Measurements from ENCODE around the gene COPS9. TPM values are rescaled to one million over a fixed set of nuclear protein-coding genes. Genes with fewer than 3 reads are reported as not detected.

Gene COPS9
- total RNA-seq, 4 donors from 2014 or later = 13.1 to 124 (median 72.1) TPM

- H3K36me3 ChIP-seq = peaks cover 0 to 16% (median 7%) of the 10 kb centered on the region in 4 donors
- 90% methylated on average over 10 of the region's 10 CpGs; no CpG with 5 or more reads in 1 of the 2 donors for WGBS, 2 donors (ENCODE audit: low coverage in 1 of 2)
Observed at GRCh38 chr2:240133401-240133800, 2.7 kb downstream of the COPS9 start.

GRCh38 chr2:240132651-240132980 is 3.5 kb downstream of the COPS9 start:
- 96 to 100% methylated on average over 1 to 5 of the region's 5 CpGs for WGBS, 2 donors (ENCODE audit: low coverage in 1 of 2)
- Histone ChIP-seq H3K9me3 (no peaks in the 10 kb centered on the region), H3K4me1 (peaks cover 7 to 22% (median 12%) of the 10 kb centered on the region in 4 donors), H3K27ac (no peak overlapping the region), H3K36me3 (peaks cover 0 to 16% (median 7%) of the 10 kb centered on the region in 4 donors), H3K4me3 (no peak overlapping the region), H3K27me3 (no peaks in the 10 kb centered on the region)
- in situ Hi-C loops (cut with MboI; ENCODE audit: low pct_ligation_motif_present in 1 of 4, low pct_unique_long_range_greater_than_20kb in 1 of 4, low sequenced_read_pairs in 3 of 4) (loop anchor here in 1 of 4 donors (10.0 kb wide), 1 partner anchor 68 kb away; no protein-coding TSS in a partner anchor), intact Hi-C loops (cut with DNase I; ENCODE audit: low total_unique reads) (no loop called here)
- TF ChIP-seq POLR2AphosphoS5 (IDR thresholded peaks at IDR 0.05) (no peak), EP300 (IDR thresholded peaks at IDR 0.05; ENCODE audit: low read depth) (no peak), POLR2A (IDR thresholded peaks at IDR 0.05) (no peak), CTCF (IDR thresholded peaks at IDR 0.05) (no peak)
- no peak for DNase-seq

More at GRCh38 chr2:240133401-240133800, 2.7 kb downstream of the COPS9 start:
- Histone ChIP-seq H3K27ac (no peak overlapping the region), H3K27me3 (no peaks in the 10 kb centered on the region), H3K9me3 (no peaks in the 10 kb centered on the region), H3K4me3 (no peak overlapping the region), H3K4me1 (peaks cover 7 to 22% (median 12%) of the 10 kb centered on the region in 4 donors)
- no peak for DNase-seq
- in situ Hi-C loops (cut with MboI; ENCODE audit: low pct_ligation_motif_present in 1 of 4, low pct_unique_long_range_greater_than_20kb in 1 of 4, low sequenced_read_pairs in 3 of 4) (loop anchor here in 1 of 4 donors (10.0 kb wide), 1 partner anchor 69 kb away; no protein-coding TSS in a partner anchor), intact Hi-C loops (cut with DNase I; ENCODE audit: low total_unique reads) (no loop called here)
- no peak for TF ChIP-seq EP300 (IDR thresholded peaks at IDR 0.05; ENCODE audit: low read depth)
- TF ChIP-seq CTCF (IDR thresholded peaks at IDR 0.05) = no peak
- no peak for TF ChIP-seq POLR2AphosphoS5 (IDR thresholded peaks at IDR 0.05)
- TF ChIP-seq POLR2A (IDR thresholded peaks at IDR 0.05) = no peak

- intact Hi-C loops (cut with DNase I; ENCODE audit: low total_unique reads) (no loop called here), in situ Hi-C loops (cut with MboI; ENCODE audit: low pct_ligation_motif_present in 1 of 4, low pct_unique_long_range_greater_than_20kb in 1 of 4, low sequenced_read_pairs in 3 of 4) (loop anchor here in 1 of 4 donors (10.0 kb wide), 1 partner anchor 67 kb away; no protein-coding TSS in a partner anchor)
- TF ChIP-seq EP300 (IDR thresholded peaks at IDR 0.05; ENCODE audit: low read depth) (no peak), CTCF (IDR thresholded peaks at IDR 0.05) (no peak), POLR2A (IDR thresholded peaks at IDR 0.05) (no peak), POLR2AphosphoS5 (IDR thresholded peaks at IDR 0.05) (no peak)
- Histone ChIP-seq H3K27ac (no peak overlapping the region), H3K9me3 (no peaks in the 10 kb centered on the region), H3K4me3 (no peak overlapping the region), H3K27me3 (no peaks in the 10 kb centered on the region), H3K36me3 (peaks cover 0 to 16% (median 7%) of the 10 kb centered on the region in 4 donors), H3K4me1 (peaks cover 7 to 20% (median 12%) of the 10 kb centered on the region in 4 donors)
- DNase-seq = no peak
- 73 to 95% methylated on average over 4 to 22 of the region's 22 CpGs for WGBS, 2 donors (ENCODE audit: low coverage in 1 of 2)
Observed at GRCh38 chr2:240131941-240132650, 4.0 kb downstream of the COPS9 start.

GRCh38 chr2:240131296-240131695 is 4.8 kb downstream of the COPS9 start:
- peaks cover 7 to 13% (median 9%) of the 10 kb centered on the region in 4 donors for H3K4me1 ChIP-seq
- WGBS, 2 donors (ENCODE audit: low coverage in 1 of 2) = 88 to 100% methylated on average over 1 to 16 of the region's 16 CpGs
- in situ Hi-C loops (cut with MboI; ENCODE audit: low pct_ligation_motif_present in 1 of 4, low pct_unique_long_range_greater_than_20kb in 1 of 4, low sequenced_read_pairs in 3 of 4) = loop anchor here in 1 of 4 donors (10.0 kb wide), 1 partner anchor 66 kb away; no protein-coding TSS in a partner anchor
- intact Hi-C loops (cut with DNase I; ENCODE audit: low total_unique reads) = no loop called here
- TF ChIP-seq POLR2AphosphoS5 (IDR thresholded peaks at IDR 0.05) (no peak), POLR2A (IDR thresholded peaks at IDR 0.05) (no peak), CTCF (IDR thresholded peaks at IDR 0.05) (no peak), EP300 (IDR thresholded peaks at IDR 0.05; ENCODE audit: low read depth) (no peak)
- no peak overlapping the region for H3K4me3 ChIP-seq
- H3K27ac ChIP-seq = no peak overlapping the region
- no peak for DNase-seq
- no peaks in the 10 kb centered on the region for H3K9me3 ChIP-seq
- H3K27me3 ChIP-seq = no peaks in the 10 kb centered on the region
- H3K36me3 ChIP-seq = peaks cover 0 to 16% (median 7%) of the 10 kb centered on the region in 4 donors

Data from transverse colon (tissue), 4 donors.